Measurements from ENCODE around the gene IFNB1. TPM values are rescaled to one million over a fixed set of nuclear protein-coding genes. Genes with fewer than 3 reads are reported as not detected.

The IFNB1 gene
- total RNA-seq, 1 experiment from 2014 or later = not detected

DNA sequence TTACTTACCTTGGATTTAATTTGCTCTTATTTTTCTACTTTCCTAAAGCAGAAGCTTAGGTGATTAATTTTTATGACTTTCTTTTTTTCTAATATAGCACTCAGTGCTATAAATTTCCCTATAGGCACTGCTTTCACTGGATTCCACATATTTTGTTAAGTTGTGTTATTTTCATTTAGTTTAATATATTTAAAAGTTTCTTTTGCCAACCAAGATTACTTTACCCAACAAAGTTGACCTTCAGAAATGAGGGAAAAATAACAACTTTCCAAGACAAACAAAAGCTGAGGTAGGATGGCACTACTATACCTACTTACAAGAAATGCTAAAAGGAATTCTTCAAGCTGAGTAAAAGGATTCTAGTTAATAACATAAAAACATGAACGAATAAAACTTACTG, 8.8 kb upstream of the IFNB1 start:
- Mint-ChIP-seq H3K36me3 (ENCODE audit: insufficient read depth, unreplicated experiment) (no peaks in the 10 kb centered on the region), H3K27ac (ENCODE audit: low read depth, unreplicated experiment) (no peak overlapping the region), H3K27me3 (ENCODE audit: insufficient read depth, unreplicated experiment) (no peaks in the 10 kb centered on the region), H3K4me3 (ENCODE audit: unreplicated experiment) (no peak overlapping the region), H3K9me3 (ENCODE audit: unreplicated experiment) (no peaks in the 10 kb centered on the region), H3K4me1 (ENCODE audit: insufficient read depth, unreplicated experiment) (no peaks in the 10 kb centered on the region)
- no peak for DNase-seq (ENCODE audit: unreplicated experiment)
- TF ChIP-seq, protein P1, sequence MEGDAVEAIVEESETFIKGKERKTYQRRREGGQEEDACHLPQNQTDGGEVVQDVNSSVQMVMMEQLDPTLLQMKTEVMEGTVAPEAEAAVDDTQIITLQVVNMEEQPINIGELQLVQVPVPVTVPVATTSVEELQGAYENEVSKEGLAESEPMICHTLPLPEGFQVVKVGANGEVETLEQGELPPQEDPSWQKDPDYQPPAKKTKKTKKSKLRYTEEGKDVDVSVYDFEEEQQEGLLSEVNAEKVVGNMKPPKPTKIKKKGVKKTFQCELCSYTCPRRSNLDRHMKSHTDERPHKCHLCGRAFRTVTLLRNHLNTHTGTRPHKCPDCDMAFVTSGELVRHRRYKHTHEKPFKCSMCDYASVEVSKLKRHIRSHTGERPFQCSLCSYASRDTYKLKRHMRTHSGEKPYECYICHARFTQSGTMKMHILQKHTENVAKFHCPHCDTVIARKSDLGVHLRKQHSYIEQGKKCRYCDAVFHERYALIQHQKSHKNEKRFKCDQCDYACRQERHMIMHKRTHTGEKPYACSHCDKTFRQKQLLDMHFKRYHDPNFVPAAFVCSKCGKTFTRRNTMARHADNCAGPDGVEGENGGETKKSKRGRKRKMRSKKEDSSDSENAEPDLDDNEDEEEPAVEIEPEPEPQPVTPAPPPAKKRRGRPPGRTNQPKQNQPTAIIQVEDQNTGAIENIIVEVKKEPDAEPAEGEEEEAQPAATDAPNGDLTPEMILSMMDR (IDR thresholded peaks at IDR 0.05; ENCODE audit: unreplicated experiment) = no peak
- ChIA-PET CTCF (no interaction called here), POLR2A (no interaction called here)
- intact Hi-C loops (cut with micrococcal nuclease) = no loop called here
- no TSS peak for BruUV-seq (replicated peaks)

DNA sequence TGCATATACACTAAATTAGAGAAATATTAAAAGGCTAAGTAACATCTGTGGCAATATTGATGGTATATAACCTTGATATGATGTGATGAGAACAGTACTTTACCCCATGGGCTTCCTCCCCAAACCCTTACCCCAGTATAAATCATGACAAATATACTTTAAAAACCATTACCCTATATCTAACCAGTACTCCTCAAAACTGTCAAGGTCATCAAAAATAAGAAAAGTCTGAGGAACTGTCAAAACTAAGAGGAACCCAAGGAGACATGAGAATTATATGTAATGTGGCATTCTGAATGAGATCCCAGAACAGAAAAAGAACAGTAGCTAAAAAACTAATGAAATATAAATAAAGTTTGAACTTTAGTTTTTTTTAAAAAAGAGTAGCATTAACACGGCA, 7.3 kb upstream of the IFNB1 start:
- Mint-ChIP-seq H3K27ac (ENCODE audit: low read depth, unreplicated experiment) (no peak overlapping the region), H3K4me1 (ENCODE audit: insufficient read depth, unreplicated experiment) (no peaks in the 10 kb centered on the region), H3K9me3 (ENCODE audit: unreplicated experiment) (no peaks in the 10 kb centered on the region), H3K4me3 (ENCODE audit: unreplicated experiment) (no peak overlapping the region), H3K36me3 (ENCODE audit: insufficient read depth, unreplicated experiment) (no peaks in the 10 kb centered on the region), H3K27me3 (ENCODE audit: insufficient read depth, unreplicated experiment) (no peaks in the 10 kb centered on the region)
- TF ChIP-seq, protein P1 (IDR thresholded peaks at IDR 0.05; ENCODE audit: unreplicated experiment) = no peak
- DNase-seq (ENCODE audit: unreplicated experiment) = no peak
- no TSS peak for BruUV-seq (replicated peaks)
- POLR2A ChIA-PET = interaction anchor here (0.5 kb wide), 1 partner anchor 9 kb away, joined by 4 read pairs; no protein-coding TSS in a partner anchor
- CTCF ChIA-PET = no interaction called here
- intact Hi-C loops (cut with micrococcal nuclease) = no loop called here

DNA sequence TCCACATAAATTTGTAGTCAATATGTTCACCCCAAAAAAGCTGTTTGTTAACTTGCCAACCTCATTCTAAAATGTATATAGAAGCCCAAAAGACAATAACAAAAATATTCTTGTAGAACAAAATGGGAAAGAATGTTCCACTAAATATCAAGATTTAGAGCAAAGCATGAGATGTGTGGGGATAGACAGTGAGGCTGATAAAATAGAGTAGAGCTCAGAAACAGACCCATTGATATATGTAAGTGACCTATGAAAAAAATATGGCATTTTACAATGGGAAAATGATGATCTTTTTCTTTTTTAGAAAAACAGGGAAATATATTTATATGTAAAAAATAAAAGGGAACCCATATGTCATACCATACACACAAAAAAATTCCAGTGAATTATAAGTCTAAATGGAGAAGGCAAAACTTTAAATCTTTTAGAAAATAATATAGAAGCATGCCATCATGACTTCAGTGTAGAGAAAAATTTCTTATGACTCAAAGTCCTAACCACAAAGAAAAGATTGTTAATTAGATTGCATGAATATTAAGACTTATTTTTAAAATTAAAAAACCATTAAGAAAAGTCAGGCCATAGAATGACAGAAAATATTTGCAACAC, 6.6 kb upstream of the IFNB1 start:
- intact Hi-C loops (cut with micrococcal nuclease) = no loop called here
- POLR2A ChIA-PET = interaction anchor here (0.7 kb wide), 1 partner anchor 933 kb away, joined by 3 read pairs; no protein-coding TSS in a partner anchor
- H3K36me3 Mint-ChIP-seq (ENCODE audit: insufficient read depth, unreplicated experiment) = no peaks in the 10 kb centered on the region
- no peak for DNase-seq (ENCODE audit: unreplicated experiment)
- no TSS peak for BruUV-seq (replicated peaks)
- no peak overlapping the region for H3K27ac Mint-ChIP-seq (ENCODE audit: low read depth, unreplicated experiment)
- H3K4me3 Mint-ChIP-seq (ENCODE audit: unreplicated experiment) = no peak overlapping the region
- TF ChIP-seq, protein P1 (IDR thresholded peaks at IDR 0.05; ENCODE audit: unreplicated experiment) = no peak
- H3K9me3 Mint-ChIP-seq (ENCODE audit: unreplicated experiment) = no peaks in the 10 kb centered on the region
- no peaks in the 10 kb centered on the region for H3K27me3 Mint-ChIP-seq (ENCODE audit: insufficient read depth, unreplicated experiment)
- CTCF ChIA-PET = no interaction called here
- H3K4me1 Mint-ChIP-seq (ENCODE audit: insufficient read depth, unreplicated experiment) = no peaks in the 10 kb centered on the region

DNA sequence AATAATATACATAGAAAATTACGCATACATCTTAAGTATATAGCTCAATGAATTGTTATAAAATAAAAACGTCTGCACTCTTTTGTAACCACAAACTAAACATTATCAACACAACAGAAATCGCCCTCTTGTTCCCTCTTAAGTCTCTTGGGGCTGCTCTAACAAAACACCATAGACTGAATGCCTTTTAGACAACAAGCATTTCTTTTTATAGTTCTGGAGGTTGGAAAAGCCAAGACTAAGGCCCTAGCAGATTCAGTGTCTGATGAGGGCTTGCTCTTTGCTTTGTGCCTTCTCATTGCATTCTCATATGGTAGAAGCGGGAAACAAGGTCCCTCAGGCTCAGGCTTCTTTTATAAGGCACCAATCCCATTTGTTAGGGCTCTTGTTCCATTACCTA, 4.9 kb upstream of the IFNB1 start:
- TF ChIP-seq, protein P1 (IDR thresholded peaks at IDR 0.05; ENCODE audit: unreplicated experiment) = no peak
- Mint-ChIP-seq H3K27me3 (ENCODE audit: insufficient read depth, unreplicated experiment) (no peaks in the 10 kb centered on the region), H3K27ac (ENCODE audit: low read depth, unreplicated experiment) (no peak overlapping the region), H3K9me3 (ENCODE audit: unreplicated experiment) (no peaks in the 10 kb centered on the region), H3K36me3 (ENCODE audit: insufficient read depth, unreplicated experiment) (no peaks in the 10 kb centered on the region), H3K4me1 (ENCODE audit: insufficient read depth, unreplicated experiment) (no peaks in the 10 kb centered on the region), H3K4me3 (ENCODE audit: unreplicated experiment) (no peak overlapping the region)
- POLR2A ChIA-PET = no interaction called here
- intact Hi-C loops (cut with micrococcal nuclease) = no loop called here
- CTCF ChIA-PET = no interaction called here
- no peak for DNase-seq (ENCODE audit: unreplicated experiment)
- BruUV-seq (replicated peaks) = no TSS peak
